Measurements from ENCODE around the gene LRRC4C.

DNA sequence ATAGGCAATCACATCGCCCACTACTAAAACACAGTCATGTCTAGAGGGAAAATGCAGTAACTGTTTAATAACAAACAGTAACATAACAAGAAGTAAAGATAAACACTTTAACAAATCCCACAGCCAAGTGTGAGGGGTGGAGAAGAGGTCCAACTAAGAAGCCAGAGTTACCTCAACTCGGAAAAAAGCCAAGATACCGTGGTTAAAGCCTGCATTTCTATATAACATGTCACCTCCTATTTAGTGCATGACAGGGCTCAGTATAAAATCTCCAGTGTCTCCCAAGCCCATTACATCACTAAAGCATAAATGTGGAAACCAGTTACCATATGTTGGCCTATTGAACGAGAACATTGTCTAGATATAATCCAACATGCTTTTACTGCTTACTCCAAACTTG, 281.7 kb downstream of the LRRC4C start:
- TF ChIP-seq, protein P1, sequence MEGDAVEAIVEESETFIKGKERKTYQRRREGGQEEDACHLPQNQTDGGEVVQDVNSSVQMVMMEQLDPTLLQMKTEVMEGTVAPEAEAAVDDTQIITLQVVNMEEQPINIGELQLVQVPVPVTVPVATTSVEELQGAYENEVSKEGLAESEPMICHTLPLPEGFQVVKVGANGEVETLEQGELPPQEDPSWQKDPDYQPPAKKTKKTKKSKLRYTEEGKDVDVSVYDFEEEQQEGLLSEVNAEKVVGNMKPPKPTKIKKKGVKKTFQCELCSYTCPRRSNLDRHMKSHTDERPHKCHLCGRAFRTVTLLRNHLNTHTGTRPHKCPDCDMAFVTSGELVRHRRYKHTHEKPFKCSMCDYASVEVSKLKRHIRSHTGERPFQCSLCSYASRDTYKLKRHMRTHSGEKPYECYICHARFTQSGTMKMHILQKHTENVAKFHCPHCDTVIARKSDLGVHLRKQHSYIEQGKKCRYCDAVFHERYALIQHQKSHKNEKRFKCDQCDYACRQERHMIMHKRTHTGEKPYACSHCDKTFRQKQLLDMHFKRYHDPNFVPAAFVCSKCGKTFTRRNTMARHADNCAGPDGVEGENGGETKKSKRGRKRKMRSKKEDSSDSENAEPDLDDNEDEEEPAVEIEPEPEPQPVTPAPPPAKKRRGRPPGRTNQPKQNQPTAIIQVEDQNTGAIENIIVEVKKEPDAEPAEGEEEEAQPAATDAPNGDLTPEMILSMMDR (IDR thresholded peaks at IDR 0.05; ENCODE audit: low read length): no peak
- no peak for TF ChIP-seq EZH2 (IDR thresholded peaks at IDR 0.05; ENCODE audit: borderline replicate concordance, low read length)

Measured in OCI-LY1 (cell line).